SK-N-SH (cell line): ENCODE data around the gene GPR143.

Experiments
- ELF1 ChIP-seq: IDR thresholded peaks from 2 replicates; pipeline ENCODE4 v1.4.0; 2012
- EP300 ChIP-seq, 2 experiments: IDR thresholded peaks; 2 replicates each; pipeline versions ENCODE4 v1.4.0 to v1.6.1; 2012; ENCODE audit warnings: borderline replicate concordance in 1 of 2, low read depth in 1 of 2, low read length in 1 of 2
- POLR2AphosphoS5 ChIP-seq: IDR thresholded peaks from 2 replicates; pipeline ENCODE4 v1.6.1; 2012; ENCODE audit warnings: low read depth, low read length
- TF ChIP-seq, protein P1 (sequence below): fragments of 200-600 bp; sonication (generic); IDR thresholded peaks from 2 replicates; pipeline ENCODE4 v1.6.1; 2017; ENCODE audit warnings: antibody characterized with exemption, mild to moderate bottlenecking, moderate library complexity

DNA sequence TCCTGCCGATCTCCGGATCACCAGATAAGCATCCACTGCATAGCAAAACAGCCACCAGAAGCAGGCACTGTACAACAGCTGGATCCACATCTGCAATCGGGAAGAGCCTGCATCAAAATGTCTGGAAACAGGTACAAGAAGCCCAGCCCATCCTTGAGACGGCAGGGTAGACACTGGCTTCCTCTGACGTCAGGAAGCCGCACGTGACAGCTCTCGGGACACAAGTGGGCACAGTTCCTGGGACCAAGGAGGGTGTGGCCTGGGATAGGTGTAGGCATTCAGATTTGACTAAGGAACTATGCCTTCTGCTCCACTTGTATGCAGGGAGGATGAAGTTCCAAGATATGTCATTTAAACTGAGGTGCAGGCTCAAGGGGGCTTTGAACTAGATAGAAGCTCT, 6.3 kb downstream of the GPR143 start:
- no peak for TF ChIP-seq ELF1
- TF ChIP-seq EP300 (IDR thresholded peaks at IDR 0.05; ENCODE audit: borderline replicate concordance in 1 of 2, low read depth in 1 of 2, low read length in 1 of 2) = no peak
- TF ChIP-seq POLR2AphosphoS5 = no peak
- TF ChIP-seq, protein P1, sequence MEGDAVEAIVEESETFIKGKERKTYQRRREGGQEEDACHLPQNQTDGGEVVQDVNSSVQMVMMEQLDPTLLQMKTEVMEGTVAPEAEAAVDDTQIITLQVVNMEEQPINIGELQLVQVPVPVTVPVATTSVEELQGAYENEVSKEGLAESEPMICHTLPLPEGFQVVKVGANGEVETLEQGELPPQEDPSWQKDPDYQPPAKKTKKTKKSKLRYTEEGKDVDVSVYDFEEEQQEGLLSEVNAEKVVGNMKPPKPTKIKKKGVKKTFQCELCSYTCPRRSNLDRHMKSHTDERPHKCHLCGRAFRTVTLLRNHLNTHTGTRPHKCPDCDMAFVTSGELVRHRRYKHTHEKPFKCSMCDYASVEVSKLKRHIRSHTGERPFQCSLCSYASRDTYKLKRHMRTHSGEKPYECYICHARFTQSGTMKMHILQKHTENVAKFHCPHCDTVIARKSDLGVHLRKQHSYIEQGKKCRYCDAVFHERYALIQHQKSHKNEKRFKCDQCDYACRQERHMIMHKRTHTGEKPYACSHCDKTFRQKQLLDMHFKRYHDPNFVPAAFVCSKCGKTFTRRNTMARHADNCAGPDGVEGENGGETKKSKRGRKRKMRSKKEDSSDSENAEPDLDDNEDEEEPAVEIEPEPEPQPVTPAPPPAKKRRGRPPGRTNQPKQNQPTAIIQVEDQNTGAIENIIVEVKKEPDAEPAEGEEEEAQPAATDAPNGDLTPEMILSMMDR = no peak
